ENCODE results near the gene FBXL3. TPM values are rescaled to one million over a fixed set of nuclear protein-coding genes. Genes with fewer than 3 reads are reported as not detected.

FBXL3 gene
- total and polyA plus RNA-seq, 8 donors, result 12.7 to 91.4 (median 19.0) TPM

DNA sequence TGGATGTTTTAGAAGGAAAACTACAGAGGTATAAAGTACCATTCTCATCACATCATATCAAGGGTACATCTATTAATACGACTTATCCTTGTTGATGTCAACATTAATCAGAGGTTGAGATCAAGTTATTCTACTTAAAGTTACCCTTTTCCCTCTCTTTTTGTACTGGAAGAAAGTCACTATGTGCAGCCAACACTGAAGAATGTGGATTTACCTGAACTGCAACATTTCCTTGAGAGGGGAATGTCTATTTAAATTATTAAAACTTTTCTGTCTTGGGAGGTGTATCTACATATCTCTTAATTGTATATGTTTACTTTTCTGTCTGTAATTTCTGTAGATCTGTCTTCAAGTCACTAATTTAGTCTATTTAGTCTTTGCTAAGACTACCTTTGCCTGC, 2.5 kb upstream of the FBXL3 start:
- WGBS, 5 donors, result 82 to 92% (median 89%) methylated on average over 1 of the region's 1 CpG
- no peaks in the 10 kb centered on the region for H3K36me3 ChIP-seq
- H3K9me3 ChIP-seq, result no peaks in the 10 kb centered on the region
- H3K4me1 ChIP-seq, result peaks cover 0 to 26% (median 21%) of the 10 kb centered on the region in 4 donors
- TF ChIP-seq, protein P1, sequence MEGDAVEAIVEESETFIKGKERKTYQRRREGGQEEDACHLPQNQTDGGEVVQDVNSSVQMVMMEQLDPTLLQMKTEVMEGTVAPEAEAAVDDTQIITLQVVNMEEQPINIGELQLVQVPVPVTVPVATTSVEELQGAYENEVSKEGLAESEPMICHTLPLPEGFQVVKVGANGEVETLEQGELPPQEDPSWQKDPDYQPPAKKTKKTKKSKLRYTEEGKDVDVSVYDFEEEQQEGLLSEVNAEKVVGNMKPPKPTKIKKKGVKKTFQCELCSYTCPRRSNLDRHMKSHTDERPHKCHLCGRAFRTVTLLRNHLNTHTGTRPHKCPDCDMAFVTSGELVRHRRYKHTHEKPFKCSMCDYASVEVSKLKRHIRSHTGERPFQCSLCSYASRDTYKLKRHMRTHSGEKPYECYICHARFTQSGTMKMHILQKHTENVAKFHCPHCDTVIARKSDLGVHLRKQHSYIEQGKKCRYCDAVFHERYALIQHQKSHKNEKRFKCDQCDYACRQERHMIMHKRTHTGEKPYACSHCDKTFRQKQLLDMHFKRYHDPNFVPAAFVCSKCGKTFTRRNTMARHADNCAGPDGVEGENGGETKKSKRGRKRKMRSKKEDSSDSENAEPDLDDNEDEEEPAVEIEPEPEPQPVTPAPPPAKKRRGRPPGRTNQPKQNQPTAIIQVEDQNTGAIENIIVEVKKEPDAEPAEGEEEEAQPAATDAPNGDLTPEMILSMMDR (IDR thresholded peaks at IDR 0.05), result no peak
- no peak for TF ChIP-seq POLR2A (IDR thresholded peaks at IDR 0.05)
- no peak for TF ChIP-seq EP300 (IDR thresholded peaks at IDR 0.05)
- no peak for TF ChIP-seq POLR2AphosphoS5 (IDR thresholded peaks at IDR 0.05)
- H3K4me3 ChIP-seq, result no peak overlapping the region
- intact Hi-C loops (cut with DNase I; ENCODE audit: low total_unique reads), result no loop called here
- H3K27ac ChIP-seq, result no peak overlapping the region
- no peaks in the 10 kb centered on the region for H3K27me3 ChIP-seq
- DNase-seq, result no peak

- WGBS, 5 donors, result 68 to 79% (median 77%) methylated on average over 5 of the region's 5 CpGs
- peak in 1 of 2 donors; percentile 46 for DNase-seq
- TF ChIP-seq POLR2A (IDR thresholded peaks at IDR 0.05), result no peak
- no peak for TF ChIP-seq POLR2AphosphoS5 (IDR thresholded peaks at IDR 0.05)
- TF ChIP-seq, protein P1 (IDR thresholded peaks at IDR 0.05), result no peak
- no peak for TF ChIP-seq EP300 (IDR thresholded peaks at IDR 0.05)
- Histone ChIP-seq H3K9me3 (no peaks in the 10 kb centered on the region), H3K27ac (peak overlapping the region in 4 of 5 donors; percentile 98 to 100 (median 100)), H3K36me3 (no peaks in the 10 kb centered on the region), H3K4me1 (peaks cover 7 to 38% (median 32%) of the 10 kb centered on the region in 4 donors), H3K4me3 (no peak overlapping the region), H3K27me3 (no peaks in the 10 kb centered on the region)
- intact Hi-C loops (cut with DNase I; ENCODE audit: low total_unique reads), result no loop called here
Measured at GRCh38 chr13:77028202-77028601, 1.2 kb upstream of the FBXL3 start.

DNA sequence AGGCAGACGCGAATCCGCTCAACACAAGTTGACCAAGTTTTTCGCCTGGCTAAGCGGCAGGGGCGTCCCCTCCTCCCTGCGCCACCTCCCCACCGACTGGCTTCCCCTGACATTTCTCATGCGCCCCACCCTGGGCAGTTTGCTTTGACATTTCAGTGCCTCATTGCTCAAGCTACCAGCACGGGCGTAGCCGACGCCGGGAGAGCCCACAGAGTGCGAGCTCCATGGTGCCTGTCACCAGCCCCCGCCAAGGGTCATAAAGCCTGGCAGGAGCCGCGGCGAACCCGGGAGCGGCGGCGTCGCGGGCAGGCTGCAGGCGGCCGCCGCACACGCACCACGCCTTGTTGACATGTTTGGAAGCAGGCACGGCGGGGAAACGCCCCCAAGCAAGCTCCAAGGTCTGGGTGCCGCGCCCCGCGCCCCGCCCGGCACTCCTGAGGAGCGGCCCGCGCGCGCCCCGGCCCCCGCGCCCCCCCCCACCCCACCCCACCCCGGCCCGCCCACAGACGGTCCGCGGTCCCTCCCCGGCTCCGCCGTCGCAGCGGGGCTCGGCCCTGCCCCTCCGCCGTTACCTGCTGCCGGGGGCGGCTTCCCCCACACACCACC, 601 bp downstream of the FBXL3 start:
- DNase-seq, result peak; percentile 89 to 95
- Histone ChIP-seq H3K27ac (peak overlapping the region; percentile 98 to 100 (median 99)), H3K27me3 (no peaks in the 10 kb centered on the region), H3K4me3 (peak overlapping the region; percentile 85 to 93 (median 90)), H3K36me3 (peaks cover 0 to 3% (median 0%) of the 10 kb centered on the region in 4 donors), H3K4me1 (peaks cover 25 to 57% (median 48%) of the 10 kb centered on the region in 4 donors), H3K9me3 (no peaks in the 10 kb centered on the region)
- whole genome bisulfite sequencing, 5 donors, result 0 to 1% (median 0%) methylated on average over 15 to 59 of the region's 62 CpGs
- TF ChIP-seq POLR2AphosphoS5 (IDR thresholded peaks at IDR 0.05), result peak in 1 of 3 donors; percentile 64
- TF ChIP-seq, protein P1 (IDR thresholded peaks at IDR 0.05), result no peak
- intact Hi-C loops (cut with DNase I; ENCODE audit: low total_unique reads), result no loop called here

GRCh38 chr13:77022341-77022740, 4.6 kb downstream of the FBXL3 start:
- WGBS, 5 donors, result 48 to 56% (median 49%) methylated on average over 3 of the region's 3 CpGs
- H3K4me1 ChIP-seq, result peaks cover 29 to 83% (median 59%) of the 10 kb centered on the region in 4 donors
- H3K9me3 ChIP-seq, result no peaks in the 10 kb centered on the region
- intact Hi-C loops (cut with DNase I; ENCODE audit: low total_unique reads), result no loop called here
- no peak for DNase-seq
- peak overlapping the region in 3 of 5 donors; percentile 27 to 57 (median 53) for H3K27ac ChIP-seq
- peak overlapping the region in 2 of 4 donors; percentile 2 to 88 for H3K4me3 ChIP-seq
- H3K27me3 ChIP-seq, result no peaks in the 10 kb centered on the region
- H3K36me3 ChIP-seq, result peaks cover 8 to 19% (median 14%) of the 10 kb centered on the region in 4 donors
- TF ChIP-seq, protein P1 (IDR thresholded peaks at IDR 0.05), result no peak
- no peak for TF ChIP-seq EP300 (IDR thresholded peaks at IDR 0.05)
- no peak for TF ChIP-seq POLR2A (IDR thresholded peaks at IDR 0.05)
- TF ChIP-seq POLR2AphosphoS5 (IDR thresholded peaks at IDR 0.05), result peak in 1 of 3 donors; percentile 4
